Raji (cell line): ENCODE results near the gene SOCS2.

Experiments
- POLR2A ChIP-seq: IDR thresholded peaks from 2 replicates; pipeline ENCODE4 v1.6.1; 2011; ENCODE audit warnings: low read depth, low read length, control low read depth; ENCODE audit not compliant: insufficient read depth

The SOCS2 gene

GRCh38 chr12:93601591-93601990 lies 29.1 kb downstream of the SOCS2 start:
- TF ChIP-seq POLR2A = no peak

GRCh38 chr12:93602897-93603668 lies 30.6 kb downstream of the SOCS2 start:
- TF ChIP-seq POLR2A = no peak

- TF ChIP-seq POLR2A = no peak
Observed at GRCh38 chr12:93603762-93604161, 31.3 kb downstream of the SOCS2 start.

DNA sequence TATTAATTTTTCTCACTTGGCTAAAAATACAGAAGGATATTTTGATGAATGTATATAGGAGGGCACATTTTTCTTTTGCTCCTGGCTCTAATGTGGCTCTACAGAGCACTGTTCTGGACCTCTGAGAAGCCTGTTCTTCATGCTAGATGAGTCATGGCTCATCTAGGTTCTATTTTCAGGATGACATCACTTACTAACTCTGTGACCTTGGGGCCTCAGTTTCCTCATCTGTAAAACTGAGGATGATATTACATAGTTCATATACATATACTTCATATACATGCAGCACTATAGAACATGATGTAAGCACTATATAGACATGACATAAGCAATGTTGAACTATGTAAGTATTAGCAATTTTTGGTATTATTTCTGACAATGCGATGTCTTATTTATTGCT lies 35.8 kb downstream of the SOCS2 start:
- TF ChIP-seq POLR2A = no peak

DNA sequence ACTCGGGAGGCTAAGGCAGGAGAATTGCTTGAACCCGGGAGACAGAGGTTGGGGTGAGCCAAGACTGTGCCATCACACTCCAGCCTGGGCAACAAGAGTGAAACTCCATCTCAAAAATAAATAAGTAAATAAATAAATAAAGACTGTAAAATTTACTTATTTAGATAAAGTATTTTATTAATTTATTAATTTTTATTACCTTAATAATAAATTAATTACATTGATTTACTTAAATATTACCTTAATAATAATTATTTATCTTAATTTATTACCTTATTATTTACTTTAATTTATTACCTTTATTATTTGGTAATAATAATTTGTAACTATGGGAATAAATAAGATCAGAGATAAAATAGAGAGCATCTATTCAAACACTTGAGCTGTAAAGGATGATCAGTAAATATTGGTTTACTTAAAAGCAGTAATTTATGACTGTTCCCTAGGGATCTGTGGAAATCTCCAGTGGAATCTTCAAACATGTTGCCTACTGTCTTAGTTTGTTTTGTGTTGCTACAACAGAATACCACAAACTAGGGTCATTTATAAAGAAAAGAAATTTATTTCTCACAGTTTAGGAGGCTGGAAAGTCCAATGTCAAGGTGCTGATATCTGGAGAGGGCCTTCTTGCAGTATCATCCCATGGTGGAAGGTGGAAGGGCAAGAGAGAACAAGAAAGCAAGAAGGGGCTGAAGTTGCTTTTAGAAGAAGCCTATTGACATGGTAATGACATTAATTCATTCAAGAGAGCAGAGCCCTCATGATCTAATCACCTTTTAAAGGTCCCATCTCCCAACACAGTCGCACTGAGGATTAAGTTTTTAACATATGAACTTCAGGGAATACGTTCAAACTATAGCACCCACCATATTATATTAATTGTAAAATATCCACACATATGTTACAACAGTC lies 37.1 kb downstream of the SOCS2 start:
- TF ChIP-seq POLR2A = no peak

GRCh38 chr12:93612776-93613175 lies 40.3 kb downstream of the SOCS2 start:
- no peak for TF ChIP-seq POLR2A

DNA sequence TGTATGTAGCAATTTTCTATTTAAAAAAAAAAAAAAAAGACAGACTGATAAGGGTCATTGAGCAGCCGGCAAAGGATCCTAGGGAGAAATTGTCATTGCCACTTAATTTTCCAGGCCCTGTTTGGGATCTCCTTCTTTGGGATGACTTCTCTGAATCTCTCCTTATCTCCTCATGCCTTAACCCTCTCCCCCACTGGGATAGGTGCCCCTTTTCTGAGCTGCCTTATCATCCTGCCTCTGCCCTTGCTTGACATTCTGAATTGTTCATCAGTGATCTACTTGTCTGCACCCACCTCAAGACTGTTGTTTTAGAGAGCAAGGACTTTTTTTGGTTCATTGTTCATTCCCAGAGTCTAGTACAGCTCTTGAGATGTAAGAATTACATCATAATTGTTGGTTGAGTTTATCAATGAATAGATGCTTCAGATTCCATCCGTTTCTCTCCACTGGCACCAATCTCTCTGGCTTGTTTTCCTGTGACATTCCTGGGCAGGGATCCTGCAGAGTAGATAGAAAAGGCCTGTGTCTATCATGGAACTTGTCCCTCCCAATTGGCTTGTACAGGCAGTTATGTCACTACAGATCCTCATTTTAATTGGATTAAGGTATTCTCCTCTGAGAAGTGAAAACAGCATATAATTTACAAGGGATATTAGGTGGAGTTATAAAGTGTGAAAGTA lies 42.6 kb downstream of the SOCS2 start:
- TF ChIP-seq POLR2A = no peak

GRCh38 chr12:93616584-93617101 lies 44.2 kb downstream of the SOCS2 start:
- no peak for TF ChIP-seq POLR2A

GRCh38 chr12:93618891-93619410 lies 46.5 kb downstream of the SOCS2 start:
- no peak for TF ChIP-seq POLR2A

DNA sequence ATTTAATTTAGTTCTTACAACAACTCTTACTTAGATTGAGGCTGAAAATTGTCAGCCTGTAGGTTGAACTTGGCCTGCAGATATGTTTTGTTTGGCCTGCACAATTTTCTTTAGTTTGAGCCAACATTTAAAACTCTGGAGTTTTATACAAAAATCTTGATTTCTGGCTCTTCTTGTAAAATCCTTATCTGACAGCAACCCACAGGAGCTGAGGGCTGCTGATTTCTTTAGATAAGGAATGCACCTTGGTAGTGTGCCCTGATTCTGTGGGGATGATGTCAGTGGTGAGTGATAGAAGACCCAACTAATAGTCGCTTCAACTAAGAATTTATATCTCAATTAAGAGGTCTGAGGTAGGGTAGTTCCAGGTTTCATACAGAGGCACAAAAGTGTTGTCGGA lies 49.5 kb downstream of the SOCS2 start:
- no peak for TF ChIP-seq POLR2A

DNA sequence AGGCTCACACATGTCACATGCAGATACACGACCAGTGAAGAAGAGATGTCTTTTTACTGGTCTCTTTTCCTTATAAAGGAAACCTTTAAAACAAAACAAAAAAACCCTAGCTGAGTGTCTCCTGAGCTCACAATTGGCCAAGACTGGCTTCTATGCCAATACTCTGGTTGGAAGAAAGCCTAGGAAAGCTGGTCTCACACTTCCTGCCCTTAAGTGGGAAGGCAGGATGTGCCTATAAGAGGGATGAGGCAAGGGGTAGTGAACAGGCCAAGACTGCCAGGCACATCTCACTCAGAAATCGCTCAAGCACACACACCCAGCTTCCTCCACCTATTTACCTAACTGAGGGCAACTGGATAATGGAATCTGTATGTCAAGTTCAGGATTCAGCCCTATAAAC lies 50.0 kb downstream of the SOCS2 start:
- TF ChIP-seq POLR2A = no peak

DNA sequence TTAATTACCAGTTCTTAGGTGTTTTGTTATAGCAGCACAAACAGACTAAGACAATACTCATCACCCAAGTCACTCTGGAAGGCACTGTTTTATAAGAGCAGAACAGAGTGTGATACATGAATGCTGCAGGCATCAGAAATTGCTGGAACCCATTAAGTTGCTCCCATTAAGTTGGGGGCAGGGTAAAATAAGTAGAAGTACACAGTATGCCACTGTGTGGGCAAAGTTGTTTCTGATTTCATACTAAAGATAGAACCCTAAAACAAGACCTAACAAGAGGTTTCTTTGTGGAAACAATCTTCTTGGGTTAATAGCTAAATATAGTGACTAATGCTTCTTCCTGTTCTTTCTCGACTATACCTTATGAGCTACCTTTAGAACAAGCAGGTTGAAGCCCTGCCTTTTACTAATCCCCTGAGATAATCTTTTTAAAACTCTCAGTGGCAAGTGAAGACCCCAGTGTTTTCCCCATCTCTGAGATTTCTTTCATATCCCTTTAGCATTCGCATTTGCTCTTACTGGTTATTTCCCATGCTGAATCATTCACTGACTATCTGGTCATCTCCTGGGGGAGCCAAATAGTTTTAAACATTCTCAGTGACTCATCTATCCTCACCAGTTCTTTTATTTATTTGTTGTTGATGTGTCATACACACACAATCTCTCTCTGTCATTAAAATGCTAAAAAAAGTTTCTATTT lies 52.3 kb downstream of the SOCS2 start:
- no peak for TF ChIP-seq POLR2A

DNA sequence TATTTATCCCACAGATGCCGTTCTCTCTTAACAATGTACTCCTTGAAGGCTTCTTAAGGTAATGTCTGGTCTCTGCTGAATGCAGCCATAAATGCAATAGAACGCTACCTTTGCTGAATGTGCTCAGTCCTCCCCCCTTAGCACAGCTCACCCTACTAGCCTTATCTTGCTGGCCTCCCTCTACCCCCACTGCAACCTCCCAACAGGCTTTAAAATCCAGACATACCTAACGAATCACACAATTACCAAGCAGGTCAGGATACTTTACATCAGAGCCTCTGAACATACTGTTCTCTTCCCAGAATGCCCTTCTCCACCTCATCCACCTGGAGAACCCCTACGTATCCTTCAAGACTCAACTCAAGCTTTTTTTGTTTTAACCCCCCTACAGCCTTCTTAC lies 53.7 kb downstream of the SOCS2 start:
- TF ChIP-seq POLR2A = no peak
